K562 (cell line): ENCODE results near the gene MT4. TPM values are rescaled to one million over a fixed set of nuclear protein-coding genes. Genes with fewer than 3 reads are reported as not detected.

Source experiments
- ARID2 ChIP-seq: fragments of 450-650 bp; IDR thresholded peaks from 2 replicates; pipeline ENCODE4 v1.6.1; 2017; ENCODE audit warnings: antibody characterized with exemption, mild to moderate bottlenecking
- ELF2 ChIP-seq: fragments of 250-450 bp; sonication (Bioruptor Pico); IDR thresholded peaks from 2 replicates; pipeline ENCODE4 v1.5.0; 2021; ENCODE audit warnings: mild to moderate bottlenecking
- ID3 ChIP-seq, 2 experiments: fragments of 250-450 bp in 1 of 2; fragments of 450-650 bp in 1 of 2; sonication (Bioruptor Pico) in 1 of 2; IDR thresholded peaks; 2 replicates each; pipeline versions ENCODE4 v1.6.1 to v1.8.0; 2016 to 2021; ENCODE audit warnings: mild to moderate bottlenecking in 2 of 2, moderate library complexity in 2 of 2, missing compliant biosample characterization in 1 of 2, missing genetic modification characterization in 1 of 2
- MEIS2 ChIP-seq: fragments of 450-650 bp; IDR thresholded peaks from 2 replicates; pipeline ENCODE4 v1.6.1; 2014; ENCODE audit warnings: mild to moderate bottlenecking; ENCODE audit not compliant: partially characterized antibody
- MGA ChIP-seq: fragments of 450-650 bp; IDR thresholded peaks from 2 replicates; pipeline ENCODE4 v1.6.1; 2016; ENCODE audit warnings: mild to moderate bottlenecking, moderate library complexity
- MIER1 ChIP-seq: fragments of 450-650 bp; IDR thresholded peaks from 2 replicates; pipeline ENCODE4 v1.6.1; 2016; ENCODE audit warnings: antibody characterized with exemption, mild to moderate bottlenecking, low read depth
- MNT ChIP-seq, 2 experiments: fragments of 450-650 bp; conservative IDR thresholded peaks; 2 replicates each; pipeline ENCODE4 v1.6.1; 2017; ENCODE audit warnings: mild to moderate bottlenecking in 2 of 2, moderate library complexity in 2 of 2
- PHTF2 ChIP-seq: fragments of 250-450 bp; sonication (Bioruptor Pico); IDR thresholded peaks from 2 replicates; pipeline ENCODE4 v1.5.0; 2021; ENCODE audit warnings: mild to moderate bottlenecking
- SAFB ChIP-seq: fragments of 200-400 bp; formaldehyde crosslinking; IDR thresholded peaks from 2 replicates; pipeline ENCODE4 v1.6.1; 2017; ENCODE audit warnings: low read depth, low read length, borderline replicate concordance
- ZBTB8A ChIP-seq: fragments of 450-650 bp; IDR thresholded peaks from 2 replicates; pipeline ENCODE4 v1.6.1; 2018; ENCODE audit warnings: mild to moderate bottlenecking, moderate library complexity; ENCODE audit not compliant: partially characterized antibody
- ZNF655 ChIP-seq: fragments of 250-450 bp; sonication (Bioruptor Pico); IDR thresholded peaks from 2 replicates; pipeline ENCODE4 v1.5.0; 2021
- polyA plus RNA-seq, 8 experiments: library from polyadenylated mRNA; depleted of rRNA in 4 of 8; stranded (reverse) in 5 of 8; unstranded in 3 of 8; fragments of >200 nt; fragmentation: Nextera tagmentation in 2 of 8; fragmentation: Illumina TruSeq in 1 of 8; extraction: Ambion mirVana in 2 of 8; extraction: Trizol in 1 of 8; gene quantifications; 2 replicates each; pipeline versions ENCODE4 v1.2.1 to v1.2.3, GENCODE V29; 2011 to 2014; ENCODE audit warnings: inconsistent platforms in 1 of 8, missing spikeins in 1 of 8
- total RNA-seq, 7 experiments: library from RNA; depleted of rRNA in 6 of 7; stranded (reverse); fragments of >200 nt in 6 of 7; fragmentation: Illumina TruSeq in 2 of 7; extraction: Trizol in 2 of 7; gene quantifications; 2 replicates each; pipeline versions ENCODE4 v1.2.1 to v1.2.3, GENCODE V29; 2011 to 2021; ENCODE audit warnings: low replicate concordance in 1 of 7

MT4 gene
- total and polyA plus RNA-seq, 9 of the 15 experiments (the other 6 are each of a cell fraction or from before 2014, with no cell fraction given) = not detected

- TF ChIP-seq MNT (conservative IDR thresholded peaks at IDR 0.05) (no peak), ZBTB8A (no peak), MEIS2 (peak; percentile 69), MIER1 (no peak), ZNF655 (CRISPR knock-in tag) (no peak), ELF2 (no peak), SAFB (no peak), ID3 (CRISPR knock-in tag; IDR thresholded peaks at IDR 0.05) (no peak), ID3 (tag; IDR thresholded peaks at IDR 0.05) (no peak), MGA (no peak), PHTF2 (no peak), ARID2 (no peak)
Observed at GRCh38 chr16:56603589-56603988, 38.7 kb downstream of the MT4 start (continued).
